ENCODE measurements around the gene FNDC5.

The FNDC5 gene

DNA sequence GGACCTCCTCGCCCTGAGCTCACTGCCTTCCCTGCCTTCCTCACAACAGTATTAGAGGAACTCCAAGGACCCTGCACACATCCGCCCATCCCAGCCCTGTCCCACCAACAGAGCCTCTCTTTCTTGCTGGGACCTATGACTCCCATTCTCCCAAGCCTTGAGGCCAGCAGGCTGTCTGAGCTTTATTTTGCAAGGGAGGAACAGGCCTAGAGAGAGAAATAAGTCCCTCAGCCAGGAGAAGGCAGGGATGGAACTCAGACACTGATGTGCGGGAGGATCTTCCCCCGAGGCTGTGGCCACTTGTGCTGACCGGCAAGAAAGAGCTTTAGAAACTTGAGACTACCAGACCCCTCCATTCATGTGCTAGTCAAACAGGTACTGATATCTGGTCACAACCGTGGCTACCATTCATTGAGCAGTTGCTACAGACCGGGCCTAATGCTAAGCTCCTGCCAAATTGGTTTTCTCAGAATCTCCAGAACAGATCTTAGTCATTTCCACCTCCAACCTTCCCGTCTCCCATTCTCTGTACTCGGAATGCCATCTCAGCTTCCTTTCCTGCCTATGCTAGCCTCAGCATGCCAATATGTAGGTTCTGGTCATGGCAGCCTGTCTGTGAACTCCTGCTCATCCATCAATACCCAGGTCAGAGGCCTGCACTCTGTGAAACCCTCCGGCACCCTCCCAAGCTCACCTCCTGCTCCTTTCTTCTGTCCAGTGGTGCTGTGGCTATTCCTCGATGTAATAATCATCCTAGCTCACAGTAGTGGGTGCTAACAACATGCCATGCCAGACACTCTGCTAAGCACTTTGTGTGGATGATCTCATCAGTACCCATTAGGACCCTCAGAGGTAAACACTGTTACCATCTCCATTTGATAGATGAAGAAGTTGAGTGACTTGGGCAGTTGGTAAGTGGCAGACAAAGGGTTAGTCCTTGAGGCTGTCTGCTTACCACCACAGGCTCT, 26.7 kb upstream of the FNDC5 start:
- DNase-seq, result no peak

DNA sequence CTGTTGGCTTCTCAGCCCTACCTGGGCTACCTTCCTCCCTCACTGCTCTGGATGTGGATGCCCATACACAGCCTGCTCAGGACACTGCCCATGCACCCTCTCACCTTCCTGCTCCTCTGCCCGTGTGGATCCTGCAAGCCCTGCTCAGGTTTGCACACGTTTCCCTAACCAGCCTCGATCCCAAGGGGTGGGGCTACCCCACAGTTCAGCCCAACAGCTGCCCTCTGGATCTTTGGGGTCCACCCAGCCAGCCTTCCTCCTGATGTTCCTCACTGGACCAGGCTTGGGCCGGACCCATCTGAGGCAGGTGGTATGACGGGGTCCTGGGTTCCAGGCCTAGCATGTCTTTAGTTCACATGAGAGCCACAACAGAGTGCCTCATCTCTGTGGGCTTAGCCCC, 25.7 kb upstream of the FNDC5 start:
- no peak for DNase-seq

- no peak for DNase-seq
These were observed 24.9 kb upstream of the FNDC5 start for GRCh38 chr1:32895325-32896215.

DNA sequence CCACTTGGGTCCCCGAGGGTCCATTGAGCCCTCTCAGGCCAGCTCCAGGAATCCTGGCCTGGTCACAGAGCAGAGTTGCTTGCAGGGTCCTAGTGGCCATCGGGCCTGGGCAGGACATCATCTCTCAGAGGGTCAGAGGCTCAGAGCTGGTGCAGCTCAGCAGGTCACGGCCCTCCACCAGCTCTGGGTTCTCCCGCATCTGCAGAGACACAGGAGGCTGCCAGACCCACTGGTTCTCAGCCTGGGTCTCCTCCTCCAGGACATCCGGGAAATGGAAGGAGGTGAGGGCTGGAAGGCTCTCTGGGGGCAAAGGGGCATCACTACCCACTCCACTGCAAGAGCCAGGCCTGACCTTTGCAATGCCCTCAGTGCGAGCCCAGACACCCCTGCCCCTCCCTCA, 24.0 kb upstream of the FNDC5 start:
- no peak for DNase-seq

DNA sequence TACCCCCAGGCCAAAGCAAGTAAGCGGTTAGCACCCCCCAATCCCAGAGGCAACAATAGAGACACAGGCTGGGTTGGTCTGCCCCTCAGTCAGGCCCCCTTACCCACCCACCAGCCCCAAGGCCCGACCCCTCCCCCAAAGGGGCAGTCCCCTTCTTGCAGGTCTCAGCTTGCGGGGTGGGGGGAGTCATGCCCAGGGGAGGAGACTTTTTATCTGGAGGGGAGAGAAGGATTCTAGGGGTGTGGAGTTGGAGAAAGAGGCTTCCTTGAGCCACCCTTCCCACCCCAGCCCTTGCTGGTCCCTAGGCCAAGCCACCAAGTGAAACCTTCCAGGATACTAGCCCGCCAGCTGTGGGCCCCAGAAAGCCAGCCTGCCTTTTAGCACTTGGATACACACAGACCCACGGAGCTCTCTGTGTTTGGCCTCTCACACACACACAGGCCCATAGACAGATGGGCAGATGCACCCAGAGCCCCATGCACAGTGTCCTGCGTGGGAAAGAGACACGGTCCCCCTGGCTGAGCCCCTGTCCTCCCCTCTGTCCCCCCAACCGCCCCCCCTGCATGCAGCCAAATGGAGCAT, 23.4 kb upstream of the FNDC5 start:
- DNase-seq, result peak; percentile 42

DNA sequence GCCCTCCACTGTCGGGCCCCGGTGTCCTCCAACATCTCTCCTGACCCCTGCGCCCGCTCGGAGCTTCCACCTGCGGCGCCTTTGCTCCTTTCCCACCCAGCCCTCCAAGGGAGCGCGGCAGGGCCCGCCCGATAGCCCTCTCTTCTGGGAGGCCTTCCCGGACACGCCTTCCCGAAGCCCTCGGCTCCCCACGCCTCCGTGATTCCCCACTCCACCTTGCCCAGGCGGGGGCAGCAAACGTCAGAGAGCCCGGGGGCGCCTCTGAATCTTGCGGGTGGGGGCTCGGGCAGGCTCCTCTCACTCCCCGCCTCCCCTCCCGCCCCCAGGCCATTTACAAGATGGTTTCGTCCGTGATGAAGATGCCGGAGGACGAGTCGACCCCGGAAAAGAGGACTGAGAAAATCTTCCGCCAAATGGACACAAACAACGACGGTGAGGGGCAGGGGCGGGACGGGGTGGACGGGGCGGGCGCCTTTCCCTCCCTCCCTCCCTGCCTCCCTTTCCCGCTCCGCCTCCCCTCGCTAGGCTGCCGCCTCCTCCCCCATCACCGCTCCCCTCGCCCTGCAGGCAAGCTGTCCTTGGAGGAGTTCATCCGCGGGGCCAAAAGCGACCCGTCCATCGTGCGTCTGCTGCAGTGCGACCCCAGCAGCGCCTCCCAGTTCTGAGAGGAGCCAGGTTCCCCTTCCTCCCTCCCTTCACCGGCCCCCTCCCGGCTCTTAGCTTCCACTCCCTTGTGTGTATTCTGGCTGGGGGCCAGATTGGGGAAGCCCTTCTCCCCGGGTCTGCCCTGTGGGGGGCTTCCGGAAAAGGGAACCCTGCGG, 22.7 kb upstream of the FNDC5 start:
- peak; percentile 48 for DNase-seq

DNA sequence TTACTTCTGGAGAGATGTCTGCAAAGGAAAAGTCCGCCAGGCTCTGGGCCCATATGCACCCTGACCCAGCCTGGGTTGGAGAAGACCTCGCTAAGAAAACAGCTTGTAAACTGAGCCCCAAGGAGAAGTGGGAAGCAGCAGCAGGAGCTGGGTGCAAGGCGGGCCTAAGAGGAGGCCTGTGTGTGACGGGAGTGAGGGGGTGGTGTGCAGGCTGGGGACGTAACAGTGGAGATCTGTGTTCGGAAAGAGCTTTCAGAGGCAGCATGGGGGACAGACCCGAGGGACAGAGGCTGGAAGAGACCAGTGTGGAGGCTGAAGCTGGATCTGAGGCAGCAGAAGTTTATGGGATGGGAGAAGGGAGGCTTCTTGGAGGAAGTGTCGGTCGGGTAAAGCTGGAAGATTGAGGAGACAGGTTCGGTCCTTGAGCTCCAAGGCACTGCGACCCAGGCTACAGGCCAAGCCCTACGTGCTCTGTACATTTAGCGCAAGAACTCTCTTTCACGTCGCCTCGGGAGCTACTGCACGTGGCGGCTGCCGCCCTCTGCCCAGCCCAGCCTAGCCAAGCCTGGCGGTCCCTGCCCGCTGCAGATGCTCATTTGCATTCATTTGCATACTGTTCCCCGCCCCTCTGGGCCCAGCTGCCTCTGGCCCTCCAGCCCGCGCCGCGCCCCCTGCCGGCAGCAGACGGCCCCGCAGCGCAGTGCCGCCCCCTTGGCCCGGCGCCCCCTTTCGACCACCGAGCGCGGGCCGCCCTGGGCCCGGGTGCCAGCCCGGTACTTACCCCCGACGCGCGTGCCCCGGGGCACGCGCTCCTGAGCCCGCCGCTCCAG, 21.9 kb upstream of the FNDC5 start:
- peak; percentile 64 for DNase-seq

- no peak for DNase-seq
These were observed 20.9 kb upstream of the FNDC5 start for GRCh38 chr1:32891630-32892029.

GRCh38 chr1:32891241-32891570, 20.5 kb upstream of the FNDC5 start:
- no peak for DNase-seq

- no peak for DNase-seq
These were observed 20.0 kb upstream of the FNDC5 start for GRCh38 chr1:32890516-32891240.

DNA sequence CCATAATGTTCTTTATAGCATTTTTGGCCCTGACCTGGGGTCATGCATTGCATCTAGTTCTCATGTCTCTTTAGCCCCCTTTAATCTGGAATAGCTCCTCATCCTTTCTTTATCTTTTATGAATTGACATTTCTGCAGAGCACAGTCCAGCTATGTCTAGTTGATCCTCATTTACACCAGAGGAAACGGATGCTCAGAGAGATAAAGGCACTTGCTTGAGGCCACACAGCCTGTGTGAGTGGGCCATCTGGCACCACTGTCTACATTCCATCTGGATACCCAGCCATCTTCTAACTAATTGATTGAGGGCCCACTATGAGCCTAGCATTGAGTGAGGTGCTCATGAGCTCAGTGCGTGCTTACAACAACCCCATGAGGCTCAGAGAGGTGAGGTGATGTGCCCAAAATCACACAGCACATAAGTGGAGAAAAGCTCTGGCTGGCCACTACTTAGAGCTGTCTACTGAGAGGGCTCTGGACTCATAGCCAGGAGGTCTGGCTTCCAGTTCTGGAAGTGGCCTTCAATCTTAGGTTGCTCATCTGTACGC, 19.1 kb upstream of the FNDC5 start:
- no peak for DNase-seq

DNA sequence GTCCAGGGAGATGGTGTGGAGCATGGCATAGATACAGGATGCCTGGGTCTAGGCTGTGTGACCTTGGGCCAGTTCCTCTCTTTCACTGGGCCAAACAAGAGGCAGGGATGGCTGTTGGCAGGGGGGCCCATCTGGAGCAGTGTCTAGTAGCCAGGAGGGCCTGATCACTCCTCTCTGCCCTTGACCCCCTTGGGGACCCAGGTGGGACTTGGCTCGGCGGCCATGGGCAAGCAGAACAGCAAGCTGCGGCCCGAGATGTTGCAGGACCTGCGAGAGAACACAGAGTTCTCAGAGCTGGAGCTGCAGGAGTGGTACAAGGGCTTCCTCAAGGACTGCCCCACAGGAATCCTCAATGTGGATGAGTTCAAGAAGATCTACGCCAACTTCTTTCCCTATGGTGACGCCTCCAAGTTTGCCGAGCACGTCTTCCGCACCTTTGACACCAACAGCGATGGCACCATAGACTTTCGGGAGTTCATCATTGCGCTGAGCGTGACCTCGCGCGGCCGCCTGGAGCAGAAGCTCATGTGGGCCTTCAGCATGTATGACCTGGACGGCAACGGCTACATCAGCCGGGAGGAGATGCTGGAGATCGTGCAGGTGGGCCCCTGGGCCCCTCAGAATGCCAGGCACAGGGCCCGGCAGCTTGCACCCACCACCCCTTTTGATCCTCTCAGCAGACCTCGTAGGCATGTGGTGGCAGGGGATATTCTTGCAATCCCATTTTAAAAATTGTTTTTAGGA, 18.1 kb upstream of the FNDC5 start:
- no peak for DNase-seq

GRCh38 chr1:32888134-32888533, 17.4 kb upstream of the FNDC5 start:
- no peak for DNase-seq

- no peak for DNase-seq
These were observed 16.9 kb upstream of the FNDC5 start for GRCh38 chr1:32887623-32888022.

GRCh38 chr1:32886828-32887414, 16.2 kb upstream of the FNDC5 start:
- DNase-seq, result no peak

DNA sequence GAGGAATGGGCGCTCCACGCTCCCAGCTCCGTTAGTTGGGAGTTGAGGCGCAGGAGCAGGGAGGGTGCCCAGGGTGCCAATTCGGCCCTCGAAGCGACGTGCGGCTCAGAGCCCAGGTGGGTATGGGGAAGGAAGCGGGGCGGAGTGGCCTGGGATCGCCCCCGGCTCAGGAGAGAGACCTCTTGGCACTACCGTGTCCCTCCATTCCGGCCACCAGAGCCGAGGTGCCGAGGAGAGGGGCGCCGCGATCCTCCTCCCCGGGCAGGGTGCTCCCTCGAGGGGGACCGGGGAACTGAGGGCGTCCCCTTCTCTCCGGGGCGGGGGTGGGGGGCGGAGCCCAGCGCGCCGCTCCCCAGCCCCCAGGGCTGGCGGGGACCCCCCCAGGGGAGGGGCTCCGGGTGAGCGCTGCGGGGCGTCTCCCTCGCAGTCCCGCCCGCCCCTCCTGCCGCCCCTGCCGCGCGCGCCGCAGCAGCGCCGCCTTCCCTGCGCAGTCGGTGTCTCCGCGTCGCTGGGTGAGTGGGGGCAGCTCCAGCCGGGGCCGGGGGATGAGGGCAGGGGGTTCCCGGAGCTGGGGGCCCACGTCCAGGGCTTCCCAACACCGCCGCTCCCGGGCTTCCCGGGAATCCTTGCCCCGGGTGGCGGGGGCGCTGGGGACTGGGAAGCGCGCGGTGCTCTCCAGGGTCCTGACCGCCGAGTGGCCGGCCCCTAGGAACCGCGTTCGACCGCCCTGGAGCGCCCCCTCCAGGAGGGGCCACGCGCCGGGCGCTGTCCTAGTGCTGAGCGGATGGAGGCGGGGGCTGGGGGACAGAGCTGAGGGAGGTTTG, 15.5 kb upstream of the FNDC5 start, which contains the start of gene HPCA:
TSS of gene HPCA (plus strand) at position 488 of the 824 bp plus-strand sequence. CDS start 2,408 bp downstream, outside the sequence.
- DNase-seq, result peak; percentile 25

- peak; percentile 89 for DNase-seq
These were observed 14.9 kb upstream of the FNDC5 start for GRCh38 chr1:32885676-32886003.

DNA sequence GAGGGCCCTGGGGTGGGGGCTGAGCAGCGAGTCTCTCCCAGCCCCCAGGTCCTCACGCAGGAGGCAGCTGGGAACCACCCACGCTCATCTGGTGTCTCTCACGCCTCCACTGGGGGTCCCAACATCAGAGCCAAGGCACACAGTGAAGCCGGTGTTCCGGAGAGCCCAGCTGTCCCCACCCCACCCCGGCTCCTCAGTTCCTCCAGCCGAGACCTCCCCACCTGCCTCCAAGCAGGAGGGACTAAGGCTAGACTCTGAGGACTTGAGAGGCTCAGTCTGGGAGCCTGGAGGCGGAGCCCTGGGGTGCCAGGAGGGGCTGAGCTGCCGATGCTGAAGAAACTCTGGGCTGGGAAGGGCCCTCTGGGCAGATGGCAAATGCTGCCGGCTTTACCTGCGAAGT, 14.0 kb upstream of the FNDC5 start:
- peak; percentile 83 for DNase-seq

- DNase-seq, result no peak
These were observed 13.3 kb upstream of the FNDC5 start for GRCh38 chr1:32884032-32884372.
